GM19099 (cell line): ENCODE measurements around the gene PLEKHS1.

Experiments used
- POLR2A ChIP-seq: IDR thresholded peaks from 3 replicates; pipeline ENCODE4 v1.6.1; 2011; ENCODE audit warnings: low read depth; ENCODE audit not compliant: insufficient read length; ENCODE audit errors: extremely low read depth

Gene PLEKHS1

GRCh38 chr10:113733635-113734034, 17.8 kb upstream of the PLEKHS1 start:
- no peak for TF ChIP-seq POLR2A

DNA sequence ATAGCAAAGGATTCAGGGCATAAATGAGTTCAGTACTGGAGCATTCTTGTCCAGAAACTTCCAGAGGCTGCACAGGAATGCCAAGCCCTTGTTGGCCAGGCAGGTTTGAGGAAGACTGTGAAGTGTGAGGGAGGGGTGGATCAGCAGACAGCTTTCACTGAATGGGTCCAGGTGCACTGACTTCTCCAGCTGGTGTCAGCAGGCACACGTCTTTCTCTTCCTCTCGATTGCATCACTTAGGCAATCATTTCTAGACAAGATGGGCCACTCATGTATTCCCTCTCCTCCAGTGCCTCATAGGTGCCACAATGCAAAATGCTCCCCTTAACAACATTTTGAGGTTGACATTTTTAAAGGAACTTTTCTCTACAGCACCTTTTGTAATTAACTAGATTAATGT, 15.6 kb upstream of the PLEKHS1 start:
- no peak for TF ChIP-seq POLR2A

DNA sequence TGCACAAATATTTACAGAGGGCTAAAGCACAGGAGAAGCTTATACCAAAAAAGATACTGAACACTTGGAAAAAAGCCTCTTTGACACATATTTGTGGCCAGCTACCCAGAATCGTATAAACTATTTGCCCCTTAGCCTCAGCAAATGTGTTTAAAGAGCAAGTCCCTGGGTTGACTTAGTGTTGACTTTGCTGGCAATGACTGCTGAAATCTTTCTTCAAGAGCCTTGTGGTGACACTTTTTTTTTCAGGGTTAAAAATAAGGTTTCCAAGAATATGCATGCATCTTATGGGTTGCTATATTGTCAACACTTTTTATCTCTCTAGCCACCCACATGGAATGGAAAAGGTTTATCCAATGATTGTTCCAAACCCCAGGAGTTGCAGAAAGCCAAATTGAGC, 14.9 kb upstream of the PLEKHS1 start:
- TF ChIP-seq POLR2A, result no peak

- TF ChIP-seq POLR2A, result no peak
Measured at GRCh38 chr10:113739031-113739430, 12.5 kb upstream of the PLEKHS1 start.

- no peak for TF ChIP-seq POLR2A
Measured at GRCh38 chr10:113739577-113739976, 11.9 kb upstream of the PLEKHS1 start.

DNA sequence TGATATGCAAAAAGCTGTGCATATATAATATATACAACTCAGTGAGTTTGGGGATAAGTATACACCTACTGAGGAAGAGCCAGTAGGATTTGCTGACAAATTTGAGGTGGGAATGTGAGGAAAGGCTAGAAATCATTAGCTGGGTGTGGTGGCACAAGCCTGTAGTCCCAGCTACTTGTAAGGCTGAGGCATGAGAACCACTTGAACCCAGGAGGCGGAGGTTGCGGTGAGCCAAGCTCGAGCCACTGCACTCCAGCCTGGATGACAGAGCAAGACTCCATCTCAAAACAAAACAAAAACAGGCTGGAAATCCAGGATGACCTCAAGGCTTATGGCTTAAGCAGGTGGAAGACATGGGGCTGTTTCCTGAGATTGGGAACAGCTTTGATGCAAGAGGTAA, 10.6 kb upstream of the PLEKHS1 start:
- TF ChIP-seq POLR2A, result no peak

- TF ChIP-seq POLR2A, result no peak
Measured at GRCh38 chr10:113742466-113742865, 9.0 kb upstream of the PLEKHS1 start.

GRCh38 chr10:113743594-113743993, 7.9 kb upstream of the PLEKHS1 start:
- no peak for TF ChIP-seq POLR2A

- no peak for TF ChIP-seq POLR2A
Measured at GRCh38 chr10:113745374-113745773, 6.1 kb upstream of the PLEKHS1 start.

DNA sequence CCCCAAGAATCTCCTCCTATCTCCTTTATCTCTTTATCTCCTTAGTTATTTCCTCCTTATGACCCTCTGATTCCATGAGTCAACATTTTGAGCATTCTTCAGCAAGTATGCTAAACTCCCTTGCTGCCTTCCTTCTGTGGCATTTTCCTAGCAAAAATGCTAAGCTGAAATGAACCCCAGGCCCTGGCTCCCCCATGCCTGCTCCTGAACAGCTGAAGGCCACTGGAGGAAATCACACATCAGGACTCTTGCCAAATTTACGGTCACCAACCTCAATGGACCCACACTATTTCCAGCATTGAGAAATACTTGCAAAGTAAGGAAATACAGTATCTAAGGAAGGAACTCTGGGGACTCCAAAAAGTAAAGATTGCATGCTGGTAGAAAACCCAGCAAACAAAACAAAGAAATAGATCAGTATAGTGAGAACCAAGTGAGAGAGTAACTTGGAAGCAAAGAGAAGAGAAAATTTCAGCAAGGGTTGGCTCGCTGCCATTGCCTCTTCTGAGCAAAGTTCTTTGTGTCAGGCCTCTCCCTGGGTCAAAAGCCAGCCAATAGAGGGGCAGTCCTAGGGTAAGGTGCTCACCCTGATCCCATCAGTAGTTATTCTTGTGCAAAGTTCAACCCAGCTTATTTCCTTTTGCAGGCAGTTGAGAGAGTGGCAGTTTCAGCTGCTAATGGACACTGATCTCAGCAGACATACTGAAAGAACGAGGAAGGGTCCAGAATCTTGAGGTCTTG, 5.1 kb upstream of the PLEKHS1 start:
- no peak for TF ChIP-seq POLR2A

DNA sequence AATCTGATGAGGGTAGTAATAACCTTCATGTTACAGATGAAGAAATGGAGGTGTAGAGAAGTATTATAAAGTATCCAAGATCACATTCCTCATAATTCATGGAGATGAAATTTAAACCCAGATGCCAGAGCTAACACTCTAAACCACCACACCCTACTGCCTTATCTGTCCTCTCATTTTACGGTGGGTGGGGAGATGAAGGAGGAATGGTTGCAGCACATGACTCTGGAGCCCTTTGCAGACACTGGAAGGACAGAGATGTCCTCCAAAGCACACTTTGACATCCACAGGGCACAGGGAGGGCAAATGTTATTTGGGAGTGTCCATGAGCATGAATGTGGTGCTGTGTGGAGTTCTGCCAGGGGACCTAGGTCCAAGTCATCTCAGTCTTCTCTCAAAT, 1.1 kb downstream of the PLEKHS1 start:
- TF ChIP-seq POLR2A, result no peak

DNA sequence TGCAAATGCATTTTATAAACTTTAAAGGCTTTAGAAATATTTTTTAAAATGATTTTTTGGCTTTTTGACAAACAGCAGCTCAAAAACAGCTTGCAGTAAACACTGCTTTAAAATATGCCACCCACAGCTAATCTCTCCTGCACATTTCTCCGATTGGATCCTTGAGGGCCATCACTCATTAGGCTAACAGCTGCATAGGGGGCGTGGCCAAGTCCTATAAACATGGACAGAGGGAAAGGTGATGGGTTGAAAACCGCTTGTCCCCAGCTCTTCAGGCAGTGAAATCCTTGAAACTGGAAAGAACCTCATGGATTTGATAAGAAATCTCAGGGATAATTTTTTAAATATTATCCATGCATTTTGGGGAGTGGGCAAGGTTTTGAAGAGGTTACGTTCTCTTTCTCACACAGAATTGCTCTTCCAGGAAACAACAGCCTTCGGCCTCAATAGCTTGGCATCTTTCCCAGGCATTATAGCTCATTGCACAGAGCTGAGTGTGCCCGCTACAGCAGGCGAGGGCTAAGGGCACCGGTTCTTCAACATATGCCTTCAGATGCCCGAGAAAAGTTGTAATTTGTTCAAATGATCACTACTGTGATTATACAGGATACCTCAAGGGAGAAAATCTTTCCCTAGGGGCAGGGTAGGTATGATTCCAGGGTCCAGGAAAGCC, 1.7 kb downstream of the PLEKHS1 start:
- no peak for TF ChIP-seq POLR2A

- no peak for TF ChIP-seq POLR2A
Measured at GRCh38 chr10:113754125-113754524, 2.6 kb downstream of the PLEKHS1 start.

- no peak for TF ChIP-seq POLR2A
Measured at GRCh38 chr10:113754768-113755167, 3.3 kb downstream of the PLEKHS1 start.

DNA sequence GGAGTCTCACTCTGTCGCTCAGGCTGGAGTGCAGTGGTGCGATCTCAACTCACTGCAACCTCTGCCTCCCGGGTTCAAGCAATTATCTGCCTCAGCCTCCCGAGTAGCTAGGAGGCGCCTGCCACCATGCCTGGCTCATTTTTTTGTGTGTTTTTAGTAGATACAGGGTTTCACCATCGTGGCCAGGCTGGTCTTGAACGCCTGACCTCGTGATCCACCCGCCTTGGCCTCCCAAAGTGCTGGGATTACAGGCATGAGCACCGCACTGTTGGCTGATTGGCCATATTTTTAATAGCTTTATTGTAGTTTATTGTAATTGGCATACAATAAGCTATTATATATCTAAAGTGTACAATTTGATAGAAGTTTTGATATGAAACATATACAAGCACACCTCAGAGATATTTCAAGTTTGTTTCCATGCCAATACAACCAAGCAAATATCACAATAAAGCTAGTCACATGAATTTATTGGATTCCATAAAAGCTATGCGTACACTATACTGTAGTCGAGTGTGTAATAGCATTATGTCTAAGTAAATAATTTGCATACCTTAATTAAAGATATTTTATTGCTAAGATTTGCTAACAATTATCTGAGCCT, 5.6 kb downstream of the PLEKHS1 start:
- TF ChIP-seq POLR2A, result no peak

GRCh38 chr10:113762083-113762482, 10.6 kb downstream of the PLEKHS1 start:
- TF ChIP-seq POLR2A, result no peak
